OCI-LY1 (cell line): ENCODE data around the gene LETM1.

Experiments
- H2AFZ ChIP-seq: fragments of 200-600 bp; sonication (generic), shearing (Covaris generic); 2 replicates; pipeline ENCODE4 v1.6.0; 2014; ENCODE audit warnings: antibody characterized with exemption, mild to moderate bottlenecking, low read length
- H3F3A ChIP-seq: fragments of 200-600 bp; sonication (generic), shearing (Covaris generic); 2 replicates; pipeline ENCODE4 v1.6.0; 2014; ENCODE audit warnings: mild to moderate bottlenecking, antibody characterized with exemption, low read length, moderate library complexity; ENCODE audit not compliant: insufficient read depth
- H3K27ac ChIP-seq: fragments of 200-600 bp; sonication (generic); 2 replicates; pipeline ENCODE4 v1.5.1; 2014; ENCODE audit warnings: low read length, mixed run types, mild to moderate bottlenecking, low read depth; ENCODE audit not compliant: poor library complexity, severe bottlenecking
- H3K27me3 ChIP-seq: fragments of 200-600 bp; sonication (generic); 2 replicates; pipeline ENCODE4 v1.6.0; 2014; ENCODE audit warnings: antibody characterized with exemption, mild to moderate bottlenecking, low read length, moderate library complexity; ENCODE audit not compliant: insufficient read depth
- H3K36me3 ChIP-seq: fragments of 200-600 bp; sonication (generic); 2 replicates; pipeline ENCODE4 v1.6.1; 2014; ENCODE audit warnings: mild to moderate bottlenecking, antibody characterized with exemption, low read length, moderate library complexity, mixed read lengths; ENCODE audit not compliant: insufficient read depth
- H3K4me1 ChIP-seq: fragments of 200-600 bp; sonication (generic); 2 replicates; pipeline ENCODE4 v1.5.1; 2014; ENCODE audit warnings: mild to moderate bottlenecking, low read length, moderate library complexity; ENCODE audit not compliant: insufficient read depth, severe bottlenecking
- H3K4me2 ChIP-seq: fragments of 200-600 bp; sonication (generic), shearing (Covaris generic); 2 replicates; pipeline ENCODE4 v1.6.1; 2014; ENCODE audit warnings: low read length
- H3K4me3 ChIP-seq: fragments of 200-600 bp; sonication (generic); 2 replicates; pipeline ENCODE4 v1.5.1; 2014; ENCODE audit warnings: low read length, low read depth, mild to moderate bottlenecking, mixed read lengths; ENCODE audit not compliant: poor library complexity, severe bottlenecking
- H3K79me2 ChIP-seq: fragments of 200-600 bp; shearing (Covaris generic); 2 replicates; pipeline ENCODE4 v1.6.1; 2016; ENCODE audit warnings: mixed run types, low read length, mixed read lengths; ENCODE audit not compliant: insufficient read depth
- H3K9ac ChIP-seq: fragments of 200-600 bp; sonication (generic), shearing (Covaris generic); 2 replicates; pipeline ENCODE4 v1.6.1; 2014; ENCODE audit warnings: mild to moderate bottlenecking, low read length, mixed read lengths
- H3K9me2 ChIP-seq: fragments of 200-600 bp; sonication (generic), shearing (Covaris generic); 2 replicates; pipeline ENCODE4 v1.6.1; 2014; ENCODE audit warnings: low read depth, mild to moderate bottlenecking, low read length, mixed read lengths
- H3K9me3 ChIP-seq: fragments of 200-600 bp; shearing (Covaris generic); 2 replicates; pipeline ENCODE4 v1.6.1; 2014; ENCODE audit warnings: low read length, mixed read lengths
- H4K20me1 ChIP-seq: fragments of 200-600 bp; sonication (generic), shearing (Covaris generic); 2 replicates; pipeline ENCODE4 v1.6.0; 2016; ENCODE audit warnings: mild to moderate bottlenecking, low read length; ENCODE audit not compliant: insufficient read depth
- EZH2 ChIP-seq: fragments of 200-600 bp; sonication (generic), shearing (Covaris generic); IDR thresholded peaks from 2 replicates; pipeline ENCODE4 v1.8.0; 2017; ENCODE audit warnings: borderline replicate concordance, mixed run types, mild to moderate bottlenecking, antibody characterized with exemption, low read length, moderate library complexity, mixed read lengths
- TF ChIP-seq, protein P1 (sequence below): fragments of 200-600 bp; sonication (generic), shearing (Covaris generic); IDR thresholded peaks from 2 replicates; pipeline ENCODE4 v1.5.1; 2017; ENCODE audit warnings: mild to moderate bottlenecking, antibody characterized with exemption, low read length, moderate library complexity, mixed read lengths

LETM1 gene

GRCh38 chr4:1813915-1814314 is 42.0 kb downstream of the LETM1 start:
- no peak overlapping the region for H3K4me2 ChIP-seq

GRCh38 chr4:1813231-1813630 is 42.7 kb downstream of the LETM1 start:
- Histone ChIP-seq H3K9ac (no peak overlapping the region), H3K36me3 (peaks cover 35% of the 10 kb centered on the region), H3K4me2 (no peak overlapping the region), H3F3A (no peaks in the 10 kb centered on the region), H3K4me1 (no peaks in the 10 kb centered on the region), H3K9me3 (no peaks in the 10 kb centered on the region), H3K27me3 (no peaks in the 10 kb centered on the region), H4K20me1 (no peaks in the 10 kb centered on the region), H2AFZ (no peak overlapping the region), H3K27ac (no peak overlapping the region), H3K79me2 (no peaks in the 10 kb centered on the region), H3K4me3 (no peak overlapping the region), H3K9me2 (no peaks in the 10 kb centered on the region)
- TF ChIP-seq EZH2: no peak
- TF ChIP-seq, protein P1, sequence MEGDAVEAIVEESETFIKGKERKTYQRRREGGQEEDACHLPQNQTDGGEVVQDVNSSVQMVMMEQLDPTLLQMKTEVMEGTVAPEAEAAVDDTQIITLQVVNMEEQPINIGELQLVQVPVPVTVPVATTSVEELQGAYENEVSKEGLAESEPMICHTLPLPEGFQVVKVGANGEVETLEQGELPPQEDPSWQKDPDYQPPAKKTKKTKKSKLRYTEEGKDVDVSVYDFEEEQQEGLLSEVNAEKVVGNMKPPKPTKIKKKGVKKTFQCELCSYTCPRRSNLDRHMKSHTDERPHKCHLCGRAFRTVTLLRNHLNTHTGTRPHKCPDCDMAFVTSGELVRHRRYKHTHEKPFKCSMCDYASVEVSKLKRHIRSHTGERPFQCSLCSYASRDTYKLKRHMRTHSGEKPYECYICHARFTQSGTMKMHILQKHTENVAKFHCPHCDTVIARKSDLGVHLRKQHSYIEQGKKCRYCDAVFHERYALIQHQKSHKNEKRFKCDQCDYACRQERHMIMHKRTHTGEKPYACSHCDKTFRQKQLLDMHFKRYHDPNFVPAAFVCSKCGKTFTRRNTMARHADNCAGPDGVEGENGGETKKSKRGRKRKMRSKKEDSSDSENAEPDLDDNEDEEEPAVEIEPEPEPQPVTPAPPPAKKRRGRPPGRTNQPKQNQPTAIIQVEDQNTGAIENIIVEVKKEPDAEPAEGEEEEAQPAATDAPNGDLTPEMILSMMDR: no peak

More at GRCh38 chr4:1813915-1814314, 42.0 kb downstream of the LETM1 start:
- Histone ChIP-seq H3K27me3 (no peaks in the 10 kb centered on the region), H3K9me3 (no peaks in the 10 kb centered on the region), H3K79me2 (no peaks in the 10 kb centered on the region), H3K36me3 (peaks cover 35% of the 10 kb centered on the region), H3F3A (no peaks in the 10 kb centered on the region), H3K4me1 (no peaks in the 10 kb centered on the region), H3K9ac (no peak overlapping the region), H3K9me2 (no peaks in the 10 kb centered on the region), H3K4me3 (no peak overlapping the region), H2AFZ (no peak overlapping the region), H4K20me1 (no peaks in the 10 kb centered on the region), H3K27ac (no peak overlapping the region)
- TF ChIP-seq, protein P1: no peak; the same call in 1 of the 2 replicates

GRCh38 chr4:1812720-1813119 is 43.2 kb downstream of the LETM1 start:
- Histone ChIP-seq H3K79me2 (no peaks in the 10 kb centered on the region), H3K27ac (no peak overlapping the region)

More at GRCh38 chr4:1812720-1813119, 43.2 kb downstream of the LETM1 start:
- no peak for TF ChIP-seq EZH2
- TF ChIP-seq, protein P1: no peak
- H3K9me2 ChIP-seq: no peaks in the 10 kb centered on the region
- H3K4me2 ChIP-seq: no peak overlapping the region
- H2AFZ ChIP-seq: no peak overlapping the region
- H4K20me1 ChIP-seq: no peaks in the 10 kb centered on the region
- H3K27me3 ChIP-seq: no peaks in the 10 kb centered on the region
- peaks cover 31% of the 10 kb centered on the region for H3K36me3 ChIP-seq
- no peaks in the 10 kb centered on the region for H3K9me3 ChIP-seq
- H3K9ac ChIP-seq: no peak overlapping the region
- no peak overlapping the region for H3K4me3 ChIP-seq
- no peaks in the 10 kb centered on the region for H3F3A ChIP-seq
- no peaks in the 10 kb centered on the region for H3K4me1 ChIP-seq
